HepG2 (cell line): ENCODE results near the gene CCDC87. TPM values are rescaled to one million over a fixed set of nuclear protein-coding genes. Genes with fewer than 3 reads are reported as not detected.

Experiments used
- DNMT3B ChIP-seq: conservative IDR thresholded peaks from 2 replicates; pipeline ENCODE4 v1.6.1; 2016; ENCODE audit warnings: missing biosample characterization, control low read depth
- EED ChIP-seq: sonication (generic); formaldehyde crosslinking; IDR thresholded peaks from 2 replicates; pipeline ENCODE4 v1.5.0; 2020; ENCODE audit warnings: mild to moderate bottlenecking, missing genetic modification reagents
- ELK4 ChIP-seq: sonication (generic); formaldehyde crosslinking; IDR thresholded peaks from 2 replicates; pipeline ENCODE4 v1.9.0; 2021; ENCODE audit warnings: missing genetic modification reagents, borderline replicate concordance
- ETS1 ChIP-seq: sonication (generic); formaldehyde crosslinking; IDR thresholded peaks from 2 replicates; pipeline ENCODE4 v1.4.0; 2020; ENCODE audit warnings: missing genetic modification reagents
- EZH2 ChIP-seq: conservative IDR thresholded peaks from 2 replicates; pipeline ENCODE4 v1.6.1; 2012; ENCODE audit warnings: mild to moderate bottlenecking, low read depth, low read length, moderate library complexity
- JARID2 ChIP-seq: sonication (generic); formaldehyde crosslinking; IDR thresholded peaks from 2 replicates; pipeline ENCODE4 v1.8.1; 2023; ENCODE audit warnings: missing genetic modification reagents, inconsistent platforms; ENCODE audit not compliant: insufficient replicate concordance
- KDM6A ChIP-seq: IDR thresholded peaks from 2 replicates; pipeline ENCODE4 v1.6.1; 2016; ENCODE audit warnings: low read depth
- LCORL ChIP-seq, 2 experiments: fragments of 450-650 bp in 1 of 2; sonication (generic) in 1 of 2; formaldehyde crosslinking in 1 of 2; IDR thresholded peaks; 2 replicates each; pipeline versions ENCODE4 v1.5.0 to v1.6.1; 2017 to 2020; ENCODE audit warnings: antibody characterized with exemption in 1 of 2, missing genetic modification reagents in 1 of 2
- MTF2 ChIP-seq: sonication (generic); formaldehyde crosslinking; IDR thresholded peaks from 2 replicates; pipeline ENCODE4 v1.5.0; 2020; ENCODE audit warnings: missing genetic modification reagents, borderline replicate concordance
- PBX2 ChIP-seq: IDR thresholded peaks from 2 replicates; pipeline ENCODE4 v1.6.1; 2016; ENCODE audit warnings: control low read depth
- POLR2G ChIP-seq: fragments of 200-400 bp; formaldehyde crosslinking; IDR thresholded peaks from 2 replicates; pipeline ENCODE4 v1.6.1; 2018; ENCODE audit warnings: mild to moderate bottlenecking, low read depth, low read length, moderate library complexity
- SP5 ChIP-seq: IDR thresholded peaks from 2 replicates; pipeline ENCODE4 v1.6.1; 2016; ENCODE audit warnings: low read depth, borderline replicate concordance
- SRSF9 ChIP-seq: fragments of 200-400 bp; formaldehyde crosslinking; IDR thresholded peaks from 2 replicates; pipeline ENCODE4 v1.6.1; 2018; ENCODE audit warnings: borderline replicate concordance, mild to moderate bottlenecking, low read depth, low read length; ENCODE audit not compliant: insufficient read depth, poor library complexity, severe bottlenecking
- TGIF2 ChIP-seq: IDR thresholded peaks from 2 replicates; pipeline ENCODE4 v1.6.1; 2016; ENCODE audit warnings: control low read depth, missing compliant biosample characterization
- ZFP36L1 ChIP-seq: sonication (generic); formaldehyde crosslinking; IDR thresholded peaks from 2 replicates; pipeline ENCODE4 v1.8.0; 2022; ENCODE audit warnings: mild to moderate bottlenecking, missing genetic modification reagents, moderate library complexity
- ZFP62 ChIP-seq: sonication (generic); formaldehyde crosslinking; IDR thresholded peaks from 2 replicates; pipeline ENCODE4 v1.4.0; 2020; ENCODE audit warnings: missing genetic modification reagents
- ZIK1 ChIP-seq: sonication (generic); formaldehyde crosslinking; IDR thresholded peaks from 2 replicates; pipeline ENCODE4 v1.5.0; 2020; ENCODE audit warnings: mild to moderate bottlenecking, low read depth, missing genetic modification reagents, borderline replicate concordance
- ZNF160 ChIP-seq: sonication (generic); formaldehyde crosslinking; IDR thresholded peaks from 2 replicates; pipeline ENCODE4 v1.8.0; 2022; ENCODE audit warnings: mild to moderate bottlenecking, inconsistent platforms, missing genetic modification reagents
- ZNF225 ChIP-seq: sonication (generic); formaldehyde crosslinking; IDR thresholded peaks from 2 replicates; pipeline ENCODE4 v1.4.0; 2020; ENCODE audit warnings: mild to moderate bottlenecking, missing genetic modification reagents
- ZNF446 ChIP-seq: sonication (generic); formaldehyde crosslinking; IDR thresholded peaks from 2 replicates; pipeline ENCODE4 v1.5.0; 2020; ENCODE audit warnings: mild to moderate bottlenecking, missing genetic modification reagents
- ZNF558 ChIP-seq: sonication (generic); formaldehyde crosslinking; IDR thresholded peaks from 2 replicates; pipeline ENCODE4 v1.9.0; 2022; ENCODE audit warnings: mild to moderate bottlenecking, missing genetic modification reagents, borderline replicate concordance
- ZNF660 ChIP-seq: sonication (generic); formaldehyde crosslinking; IDR thresholded peaks from 2 replicates; pipeline ENCODE4 v1.5.1; 2020; ENCODE audit warnings: mild to moderate bottlenecking, low read depth, missing genetic modification reagents, borderline replicate concordance
- ZNF747 ChIP-seq: sonication (generic); formaldehyde crosslinking; IDR thresholded peaks from 2 replicates; pipeline ENCODE4 v1.8.1; 2023; ENCODE audit warnings: missing genetic modification reagents, mild to moderate bottlenecking, borderline replicate concordance
- ZNF775 ChIP-seq: sonication (generic); formaldehyde crosslinking; IDR thresholded peaks from 2 replicates; pipeline ENCODE4 v1.4.0; 2020; ENCODE audit warnings: missing genetic modification reagents, mild to moderate bottlenecking, moderate library complexity, borderline replicate concordance
- ZNF788 ChIP-seq: sonication (generic); formaldehyde crosslinking; IDR thresholded peaks from 2 replicates; pipeline ENCODE4 v1.5.0; 2020; ENCODE audit warnings: mild to moderate bottlenecking, missing genetic modification reagents, borderline replicate concordance
- ZSCAN22 ChIP-seq: sonication (generic); formaldehyde crosslinking; IDR thresholded peaks from 2 replicates; pipeline ENCODE4 v1.4.0; 2020; ENCODE audit warnings: mild to moderate bottlenecking, missing genetic modification reagents
- ZSCAN29 ChIP-seq: sonication (generic); formaldehyde crosslinking; conservative IDR thresholded peaks from 2 replicates; pipeline ENCODE4 v1.4.0; 2020; ENCODE audit warnings: mild to moderate bottlenecking, missing genetic modification reagents
- polyA plus RNA-seq, 8 experiments: library from polyadenylated mRNA; depleted of rRNA in 3 of 8; stranded (reverse) in 7 of 8; unstranded in 1 of 8; fragments of >200 nt; fragmentation: Illumina TruSeq in 4 of 8; extraction: Trizol in 4 of 8; gene quantifications; 2 replicates each; pipeline versions ENCODE4 v1.2.1 to v1.2.3, GENCODE V29; 2011 to 2016; ENCODE audit warnings: low read depth in 4 of 8, missing spikeins in 1 of 8, mixed read lengths in 1 of 8; ENCODE audit not compliant: insufficient read depth in 1 of 8
- total RNA-seq, 5 experiments: library from RNA; depleted of rRNA; stranded (reverse); fragments of >200 nt; fragmentation: Illumina TruSeq; extraction: Trizol; gene quantifications; 2 replicates each; pipeline ENCODE4 v1.2.3, GENCODE V29; 2016; ENCODE audit warnings: low read depth in 1 of 5

Gene CCDC87
- total and polyA plus RNA-seq, 2 of the 13 experiments (the other 11 are each of a cell fraction or from before 2014, with no cell fraction given), result 0.05 to 0.42 TPM

- no peak for TF ChIP-seq EZH2
- 0 out of 2 replicates have a peak, but pooled peaks have one; percentile 23 for TF ChIP-seq DNMT3B
- TF ChIP-seq MTF2 (CRISPR knock-in tag), result no peak
- no peak for TF ChIP-seq ZNF788 (CRISPR knock-in tag)
- no peak for TF ChIP-seq LCORL (IDR thresholded peaks at IDR 0.05)
- TF ChIP-seq LCORL (CRISPR knock-in tag; IDR thresholded peaks at IDR 0.05), result 0 out of 2 replicates have a peak, but pooled peaks have one; percentile 11
- TF ChIP-seq ELK4 (CRISPR knock-in tag), result no peak
- TF ChIP-seq SP5 (CRISPR knock-in tag), result no peak
- TF ChIP-seq ZNF747, result peak; percentile 20; the same call in 1 of the 2 replicates
- TF ChIP-seq JARID2 (CRISPR knock-in tag), result no peak
- TF ChIP-seq ZSCAN29, result no peak
- no peak for TF ChIP-seq ETS1 (CRISPR knock-in tag)
- TF ChIP-seq POLR2G, result peak; percentile 97
- TF ChIP-seq SRSF9, result no peak
- peak; percentile 94 for TF ChIP-seq PBX2
- TF ChIP-seq ZNF775 (CRISPR knock-in tag), result no peak
- no peak; the same call in 1 of the 2 replicates for TF ChIP-seq ZFP36L1 (CRISPR knock-in tag)
- no peak for TF ChIP-seq ZFP62 (CRISPR knock-in tag)
- TF ChIP-seq TGIF2 (CRISPR knock-in tag), result peak; percentile 90
- peak; percentile 64; the same call in 1 of the 2 replicates for TF ChIP-seq ZNF446 (CRISPR knock-in tag)
- no peak for TF ChIP-seq KDM6A (CRISPR knock-in tag)
- TF ChIP-seq EED, result no peak
- TF ChIP-seq ZNF558 (CRISPR knock-in tag), result no peak
- no peak for TF ChIP-seq ZNF225 (CRISPR knock-in tag)
- no peak for TF ChIP-seq ZSCAN22 (CRISPR knock-in tag)
- TF ChIP-seq ZNF660 (CRISPR knock-in tag), result no peak
- TF ChIP-seq ZIK1 (CRISPR knock-in tag), result no peak; the same call in 1 of the 2 replicates
- TF ChIP-seq ZNF160 (CRISPR knock-in tag), result peak; percentile 44
Observed at GRCh38 chr11:66638177-66639065, 45.6 kb upstream of the CCDC87 start, which contains the start of gene RBM4 (continued).
